Measurements from ENCODE around the gene ZBTB16. TPM values are rescaled to one million over a fixed set of nuclear protein-coding genes. Genes with fewer than 3 reads are reported as not detected.

ZBTB16 gene
- total and polyA plus RNA-seq, 2 of the 13 experiments (the other 11 are each of a cell fraction or from before 2014, with no cell fraction given): not detected

DNA sequence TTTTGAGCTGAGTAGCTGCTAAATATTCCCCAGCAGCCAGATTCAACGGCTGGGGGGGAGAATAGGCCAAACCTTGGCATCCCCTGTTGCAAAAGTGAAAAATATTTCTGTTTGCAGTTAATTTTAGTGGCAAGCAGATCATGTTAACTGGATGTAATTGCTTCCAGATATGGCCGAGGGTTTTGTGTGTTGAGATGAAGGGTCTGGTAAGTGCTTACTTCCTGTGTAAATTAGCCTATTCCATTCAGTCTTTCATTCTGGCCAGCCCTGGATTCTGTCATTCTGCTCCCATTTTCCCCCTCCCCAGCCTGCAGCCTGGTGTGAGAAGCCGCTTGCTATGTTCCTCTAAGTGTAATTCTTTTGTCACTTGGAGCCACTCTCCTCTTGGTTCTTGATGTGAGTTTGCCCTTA is 17.4 kb downstream of the ZBTB16 start:
- Histone ChIP-seq H3K79me2 (ENCODE audit: insufficient read depth, low read length) (no peaks in the 10 kb centered on the region), H3K4me2 (ENCODE audit: low read depth, low read length) (no peak overlapping the region), H4K20me1 (ENCODE audit: insufficient read depth, low read length) (no peaks in the 10 kb centered on the region), H3K4me1 (ENCODE audit: insufficient read depth, low read length) (peaks cover 49% of the 10 kb centered on the region), H2AFZ (ENCODE audit: low read length) (no peak overlapping the region), H3K9me3 (ENCODE audit: low read length) (no peaks in the 10 kb centered on the region), H3K9ac (ENCODE audit: insufficient read depth, low read depth, low read length) (no peak overlapping the region), H3K36me3 (replicated peaks in 1 of 2; ENCODE audit: control insufficient read depth in 1 of 2, insufficient read depth in 2 of 2, low read length in 2 of 2) (no peaks in the 10 kb centered on the region), H3K27me3 (ENCODE audit: control insufficient read depth in 1 of 2, insufficient read depth in 2 of 2, low read length in 2 of 2) (peaks cover 2 to 50% of the 10 kb centered on the region in 2 experiments; a peak in 4 of 5 replicates), H3K27ac (ENCODE audit: extremely low read length, insufficient read depth, low read length) (no peak overlapping the region), H3K4me3 (replicated peaks in 1 of 3; ENCODE audit: insufficient read depth in 1 of 3, low read depth in 2 of 3, low read length in 3 of 3) (no peak overlapping the region)
- DNase-seq (ENCODE audit: low spot score) (no peak), ATAC-seq (no peak), FAIRE-seq (no peak)
- 18% methylated on average over 3 of the region's 3 CpGs for WGBS (ENCODE audit: low lambda C conversion rate)
- BruUV-seq (replicated peaks): no TSS peak
- intact Hi-C loops (cut with micrococcal nuclease; ENCODE audit: unreplicated experiment) (no loop called here), in situ Hi-C loops (cut with HindIII; ENCODE audit: extremely low pct_ligation_motif_present, low pct_unique_long_range_greater_than_20kb) (no loop called here)
- ChIA-PET CTCF (ENCODE audit: low intra/inter-chr PET ratio, low total read pairs) (no interaction called here), POLR2A (no interaction called here)
- TF ChIP-seq NRL (CRISPR knock-in tag; IDR thresholded peaks at IDR 0.05; ENCODE audit: borderline replicate concordance) (no peak), ZNF720 (CRISPR knock-in tag; IDR thresholded peaks at IDR 0.05) (no peak), MAFK (conservative IDR thresholded peaks at IDR 0.05 in 1 of 2, IDR thresholded peaks at IDR 0.05 in 1 of 2; ENCODE audit: low read length in 2 of 2) (no peak), EEA1 (CRISPR knock-in tag; IDR thresholded peaks at IDR 0.05; ENCODE audit: borderline replicate concordance) (no peak), ATAD3A (CRISPR knock-in tag; IDR thresholded peaks at IDR 0.05) (no peak), ZFP1 (CRISPR knock-in tag; IDR thresholded peaks at IDR 0.05) (no peak), ZNF564 (CRISPR knock-in tag; IDR thresholded peaks at IDR 0.05) (no peak), ZSCAN20 (CRISPR knock-in tag; IDR thresholded peaks at IDR 0.05; ENCODE audit: borderline replicate concordance) (no peak), MYNN (CRISPR knock-in tag; IDR thresholded peaks at IDR 0.05; ENCODE audit: low read depth) (no peak), ZNF615 (CRISPR knock-in tag; IDR thresholded peaks at IDR 0.05; ENCODE audit: borderline replicate concordance) (no peak)
- TF ChIP-seq, protein P1, sequence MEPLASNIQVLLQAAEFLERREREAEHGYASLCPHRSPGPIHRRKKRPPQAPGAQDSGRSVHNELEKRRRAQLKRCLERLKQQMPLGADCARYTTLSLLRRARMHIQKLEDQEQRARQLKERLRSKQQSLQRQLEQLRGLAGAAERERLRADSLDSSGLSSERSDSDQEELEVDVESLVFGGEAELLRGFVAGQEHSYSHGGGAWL (CRISPR knock-in tag; IDR thresholded peaks at IDR 0.05): no peak

Measured in HepG2 (cell line).